ENCODE measurements around the gene TRIM65. TPM values are rescaled to one million over a fixed set of nuclear protein-coding genes. Genes with fewer than 3 reads are reported as not detected.
"Not testable (repeated sequence)": the region's sequence is repeated elsewhere in the genome, so short reads cannot be mapped to it uniquely, and the experiment has no call there.

The TRIM65 gene
- polyA plus RNA-seq, 1 donor from 2014 or later: 1.5 TPM

DNA sequence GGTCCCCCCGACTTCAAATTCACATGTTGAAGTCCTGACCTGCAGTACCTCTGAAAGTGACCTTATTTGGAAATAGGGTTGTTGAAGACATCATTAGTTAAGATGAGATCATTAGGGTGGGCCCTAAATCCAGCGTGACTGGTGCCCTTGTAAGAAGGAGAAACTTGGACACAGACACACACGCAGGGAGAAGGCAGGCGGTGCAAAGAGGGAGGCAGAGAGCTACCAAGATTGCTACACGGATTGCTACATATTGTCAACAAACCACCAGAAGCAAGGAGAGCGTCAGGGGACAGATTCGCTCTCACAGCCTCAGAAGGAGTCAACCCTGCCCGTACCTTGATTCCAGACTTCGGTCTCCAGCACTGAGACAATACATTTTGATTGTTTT lies 34.8 kb downstream of the TRIM65 start:
- Histone ChIP-seq H3K9me3 (ENCODE audit: low read length) (no peaks in the 10 kb centered on the region), H3K9ac (ENCODE audit: low read length) (no peak overlapping the region), H3K4me3 (ENCODE audit: low read length) (no peak overlapping the region), H3F3A (ENCODE audit: insufficient read depth, low read length, poor library complexity, severe bottlenecking) (no peaks in the 10 kb centered on the region), H3K9me2 (ENCODE audit: insufficient read depth, low read length) (no peaks in the 10 kb centered on the region), H3K27ac (ENCODE audit: low read length) (no peak overlapping the region), H3K27me3 (ENCODE audit: insufficient read depth, low read depth, low read length) (no peaks in the 10 kb centered on the region), H2AFZ (ENCODE audit: low read depth, low read length) (no peak overlapping the region), H3K79me2 (replicated peaks; ENCODE audit: insufficient read depth, low read length) (no peaks in the 10 kb centered on the region), H4K20me1 (ENCODE audit: insufficient read depth) (no peaks in the 10 kb centered on the region), H3K36me3 (ENCODE audit: insufficient read depth, low read length) (no peaks in the 10 kb centered on the region), H3K4me2 (ENCODE audit: low read length) (no peak overlapping the region)
- TF ChIP-seq EP300 (conservative IDR thresholded peaks at IDR 0.05; ENCODE audit: poor library complexity, severe bottlenecking): no peak
- no peak for TF ChIP-seq SMC3 (conservative IDR thresholded peaks at IDR 0.05; ENCODE audit: poor library complexity)
- no peak for TF ChIP-seq EZH2 (IDR thresholded peaks at IDR 0.05; ENCODE audit: borderline replicate concordance, insufficient read depth, low read length, poor library complexity, severe bottlenecking)
- TF ChIP-seq POLR2AphosphoS5 (IDR thresholded peaks at IDR 0.05): no peak
- TF ChIP-seq TAF1 (IDR thresholded peaks at IDR 0.05; ENCODE audit: low read depth): no peak
- no peak for TF ChIP-seq RAD21 (conservative IDR thresholded peaks at IDR 0.05)
- no peak for TF ChIP-seq MXI1 (conservative IDR thresholded peaks at IDR 0.05; ENCODE audit: poor library complexity, severe bottlenecking)
- TF ChIP-seq, protein P1, sequence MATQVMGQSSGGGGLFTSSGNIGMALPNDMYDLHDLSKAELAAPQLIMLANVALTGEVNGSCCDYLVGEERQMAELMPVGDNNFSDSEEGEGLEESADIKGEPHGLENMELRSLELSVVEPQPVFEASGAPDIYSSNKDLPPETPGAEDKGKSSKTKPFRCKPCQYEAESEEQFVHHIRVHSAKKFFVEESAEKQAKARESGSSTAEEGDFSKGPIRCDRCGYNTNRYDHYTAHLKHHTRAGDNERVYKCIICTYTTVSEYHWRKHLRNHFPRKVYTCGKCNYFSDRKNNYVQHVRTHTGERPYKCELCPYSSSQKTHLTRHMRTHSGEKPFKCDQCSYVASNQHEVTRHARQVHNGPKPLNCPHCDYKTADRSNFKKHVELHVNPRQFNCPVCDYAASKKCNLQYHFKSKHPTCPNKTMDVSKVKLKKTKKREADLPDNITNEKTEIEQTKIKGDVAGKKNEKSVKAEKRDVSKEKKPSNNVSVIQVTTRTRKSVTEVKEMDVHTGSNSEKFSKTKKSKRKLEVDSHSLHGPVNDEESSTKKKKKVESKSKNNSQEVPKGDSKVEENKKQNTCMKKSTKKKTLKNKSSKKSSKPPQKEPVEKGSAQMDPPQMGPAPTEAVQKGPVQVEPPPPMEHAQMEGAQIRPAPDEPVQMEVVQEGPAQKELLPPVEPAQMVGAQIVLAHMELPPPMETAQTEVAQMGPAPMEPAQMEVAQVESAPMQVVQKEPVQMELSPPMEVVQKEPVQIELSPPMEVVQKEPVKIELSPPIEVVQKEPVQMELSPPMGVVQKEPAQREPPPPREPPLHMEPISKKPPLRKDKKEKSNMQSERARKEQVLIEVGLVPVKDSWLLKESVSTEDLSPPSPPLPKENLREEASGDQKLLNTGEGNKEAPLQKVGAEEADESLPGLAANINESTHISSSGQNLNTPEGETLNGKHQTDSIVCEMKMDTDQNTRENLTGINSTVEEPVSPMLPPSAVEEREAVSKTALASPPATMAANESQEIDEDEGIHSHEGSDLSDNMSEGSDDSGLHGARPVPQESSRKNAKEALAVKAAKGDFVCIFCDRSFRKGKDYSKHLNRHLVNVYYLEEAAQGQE (IDR thresholded peaks at IDR 0.05; ENCODE audit: borderline replicate concordance): no peak
- TF ChIP-seq, protein P2, sequence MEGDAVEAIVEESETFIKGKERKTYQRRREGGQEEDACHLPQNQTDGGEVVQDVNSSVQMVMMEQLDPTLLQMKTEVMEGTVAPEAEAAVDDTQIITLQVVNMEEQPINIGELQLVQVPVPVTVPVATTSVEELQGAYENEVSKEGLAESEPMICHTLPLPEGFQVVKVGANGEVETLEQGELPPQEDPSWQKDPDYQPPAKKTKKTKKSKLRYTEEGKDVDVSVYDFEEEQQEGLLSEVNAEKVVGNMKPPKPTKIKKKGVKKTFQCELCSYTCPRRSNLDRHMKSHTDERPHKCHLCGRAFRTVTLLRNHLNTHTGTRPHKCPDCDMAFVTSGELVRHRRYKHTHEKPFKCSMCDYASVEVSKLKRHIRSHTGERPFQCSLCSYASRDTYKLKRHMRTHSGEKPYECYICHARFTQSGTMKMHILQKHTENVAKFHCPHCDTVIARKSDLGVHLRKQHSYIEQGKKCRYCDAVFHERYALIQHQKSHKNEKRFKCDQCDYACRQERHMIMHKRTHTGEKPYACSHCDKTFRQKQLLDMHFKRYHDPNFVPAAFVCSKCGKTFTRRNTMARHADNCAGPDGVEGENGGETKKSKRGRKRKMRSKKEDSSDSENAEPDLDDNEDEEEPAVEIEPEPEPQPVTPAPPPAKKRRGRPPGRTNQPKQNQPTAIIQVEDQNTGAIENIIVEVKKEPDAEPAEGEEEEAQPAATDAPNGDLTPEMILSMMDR (IDR thresholded peaks at IDR 0.05; ENCODE audit: poor library complexity, severe bottlenecking): no peak

DNA sequence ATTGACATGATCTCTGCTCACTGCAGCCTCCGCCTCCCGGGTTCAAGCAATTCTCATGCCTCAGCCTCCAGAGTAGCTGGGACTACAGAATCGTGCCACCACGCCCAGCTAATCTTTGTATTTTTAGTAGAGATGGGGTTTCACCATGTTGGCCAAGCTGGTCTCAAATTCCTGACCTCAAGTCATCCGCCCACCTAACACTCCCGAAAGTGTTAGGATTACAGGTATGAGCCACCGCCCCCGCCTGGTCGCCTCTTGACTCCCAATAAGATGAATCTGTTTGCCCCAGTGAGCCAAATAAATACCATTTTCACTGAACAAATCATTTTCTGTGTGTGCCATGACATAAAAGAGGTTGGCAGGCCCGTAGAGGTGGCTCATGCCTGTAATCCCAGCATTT lies 37.4 kb downstream of the TRIM65 start:
- not testable (repeated sequence) for H3F3A ChIP-seq (ENCODE audit: insufficient read depth, low read length, poor library complexity, severe bottlenecking); H3K36me3 ChIP-seq (ENCODE audit: insufficient read depth, low read length)

More for the DNA sequence above, 37.4 kb downstream of the TRIM65 start:
- not testable (repeated sequence) for H3K9me3 ChIP-seq (ENCODE audit: low read length); H3K27ac ChIP-seq (ENCODE audit: low read length); H3K79me2 ChIP-seq (replicated peaks; ENCODE audit: insufficient read depth, low read length); H3K9me2 ChIP-seq (ENCODE audit: insufficient read depth, low read length); H4K20me1 ChIP-seq (ENCODE audit: insufficient read depth); H3K4me3 ChIP-seq (ENCODE audit: low read length); H3K27me3 ChIP-seq (ENCODE audit: insufficient read depth, low read depth, low read length); H3K9ac ChIP-seq (ENCODE audit: low read length); H3K4me2 ChIP-seq (ENCODE audit: low read length); H2AFZ ChIP-seq (ENCODE audit: low read depth, low read length)

Measured in neural cell (in vitro differentiated cells).